ENCODE data around the gene ELAVL3.
"Not testable (repeated sequence)": the region's sequence is repeated elsewhere in the genome, so short reads cannot be mapped to it uniquely, and the experiment has no call there.

ELAVL3 gene

DNA sequence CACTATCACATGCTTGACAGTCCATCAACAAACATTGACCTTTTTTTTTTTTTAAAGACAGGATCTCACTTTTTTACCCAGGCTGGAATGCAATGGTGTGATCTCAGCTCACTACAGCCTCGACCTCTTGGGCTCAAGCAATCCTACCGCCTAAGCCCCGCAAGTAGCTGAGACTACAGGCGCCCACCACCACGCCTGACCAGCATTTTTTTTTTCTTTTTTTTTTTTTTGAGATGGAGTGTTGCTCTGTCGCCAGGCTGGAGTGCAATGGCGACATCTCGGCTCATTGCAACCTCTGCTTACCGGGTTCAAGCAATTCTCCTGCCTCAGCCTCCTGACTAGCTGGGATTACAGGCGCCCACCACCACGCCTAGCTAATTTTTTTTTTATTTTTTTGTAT lies 21.9 kb downstream of the ELAVL3 start:
- DNase-seq (ENCODE audit: low read depth) = not testable (repeated sequence)

DNA sequence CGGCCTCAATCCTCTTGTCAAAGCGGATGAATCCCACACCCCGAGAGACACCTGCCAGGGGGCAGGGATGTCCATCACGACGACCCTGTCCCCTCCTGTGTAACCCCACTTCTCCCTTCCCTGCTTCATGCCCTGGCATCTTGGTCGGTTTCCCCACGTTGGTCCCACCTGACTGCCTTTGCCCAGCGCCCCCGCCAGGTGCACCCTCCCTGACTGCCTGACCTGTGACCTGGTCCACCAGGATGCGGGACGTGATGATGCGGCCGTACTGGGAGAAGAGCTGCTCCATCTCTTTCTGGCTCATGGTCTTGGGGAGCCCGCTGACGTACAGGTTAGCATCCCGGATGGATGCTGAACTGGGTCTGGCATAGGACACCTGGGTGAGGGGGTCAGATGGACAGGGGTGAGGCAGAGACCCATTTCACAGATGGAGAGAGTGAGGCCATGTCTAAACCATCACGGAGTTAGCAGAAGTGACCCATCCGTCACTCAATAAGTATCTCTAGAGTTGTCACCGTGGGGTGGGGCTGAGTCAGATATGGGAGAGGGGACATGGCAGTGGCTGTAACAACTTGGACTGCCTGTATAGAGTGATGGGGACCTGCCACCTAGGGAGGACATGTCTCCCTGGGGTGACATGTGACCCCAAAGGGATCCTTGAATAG lies 22.5 kb downstream of the ELAVL3 start:
- no peak for DNase-seq (ENCODE audit: low read depth)

DNA sequence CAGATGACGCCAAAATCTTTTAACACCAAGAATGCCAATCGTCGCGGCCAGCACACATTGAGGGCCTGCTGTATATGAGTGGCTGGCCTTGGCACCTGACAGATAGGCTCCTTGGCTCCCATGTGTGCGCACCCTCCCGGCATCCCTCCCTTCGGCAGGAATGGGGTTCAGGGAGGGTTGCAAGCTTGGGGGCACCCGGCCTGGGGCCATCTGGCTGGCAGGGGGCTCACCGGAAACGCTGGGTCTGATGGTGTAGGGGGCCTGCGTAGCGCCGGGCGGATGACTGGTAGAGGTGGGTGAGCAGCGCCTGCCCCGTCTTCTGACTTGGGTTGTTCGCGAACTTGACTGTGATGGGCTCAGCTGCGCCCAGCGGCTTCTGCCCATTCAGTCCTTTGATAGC lies 23.0 kb downstream of the ELAVL3 start:
- DNase-seq (ENCODE audit: low read depth) = no peak

DNA sequence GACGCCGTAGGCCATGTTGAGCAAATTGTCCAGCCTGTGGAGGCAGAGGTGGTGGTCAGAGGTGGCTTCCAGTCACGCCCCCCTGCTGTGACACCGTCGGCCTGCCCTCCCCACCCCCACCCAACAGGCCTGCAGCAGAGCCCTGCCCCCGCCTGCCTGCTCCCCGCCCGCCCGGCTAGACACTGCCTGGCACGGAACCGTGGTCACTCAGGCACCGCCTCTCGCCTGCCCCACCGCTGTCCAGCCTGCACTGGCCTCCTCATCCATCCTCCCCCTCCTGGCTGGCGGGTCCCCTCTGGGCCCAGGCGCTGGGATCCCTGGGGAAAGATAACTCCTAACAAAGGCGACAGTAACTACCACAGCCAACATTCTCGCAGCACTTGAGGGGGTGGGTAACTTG lies 23.7 kb downstream of the ELAVL3 start:
- no peak for DNase-seq (ENCODE audit: low read depth)

DNA sequence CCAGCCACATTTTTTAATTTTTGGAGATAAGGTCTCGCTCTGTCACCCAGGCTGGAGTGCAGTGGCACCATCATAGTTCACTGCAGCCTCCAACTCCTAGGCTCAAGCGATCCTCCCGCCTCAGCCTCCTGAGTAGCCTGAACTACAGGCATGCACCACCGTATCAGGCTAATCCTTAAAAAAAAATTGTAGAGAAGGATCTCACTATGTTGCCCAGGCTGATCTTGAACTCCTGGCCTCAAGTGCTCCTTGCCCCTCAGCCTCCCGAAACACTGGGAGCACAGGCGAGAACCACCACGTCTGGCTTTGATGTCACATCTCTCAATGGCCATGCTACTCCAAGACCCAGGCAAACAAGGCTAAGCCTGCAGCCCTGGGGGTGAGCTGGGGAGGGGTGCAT lies 24.2 kb downstream of the ELAVL3 start:
- no peak for DNase-seq (ENCODE audit: low read depth)

DNA sequence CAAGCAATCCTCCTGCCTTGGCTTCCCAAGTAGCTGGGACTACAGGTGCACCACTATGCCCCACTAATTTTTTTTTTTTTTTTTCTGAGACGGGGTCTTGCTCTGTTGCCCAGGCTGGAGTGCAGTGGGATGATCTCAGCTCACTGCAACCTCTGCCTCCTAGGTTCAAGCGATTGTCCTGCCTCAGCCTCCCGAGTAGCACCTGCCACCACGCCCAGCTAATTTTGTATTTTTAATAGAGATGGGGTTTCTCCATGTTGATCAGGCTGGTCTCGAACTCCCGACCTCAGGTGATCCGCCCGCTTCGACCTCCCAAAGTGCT lies 25.7 kb downstream of the ELAVL3 start:
- not testable (repeated sequence) for DNase-seq (ENCODE audit: low read depth)

DNA sequence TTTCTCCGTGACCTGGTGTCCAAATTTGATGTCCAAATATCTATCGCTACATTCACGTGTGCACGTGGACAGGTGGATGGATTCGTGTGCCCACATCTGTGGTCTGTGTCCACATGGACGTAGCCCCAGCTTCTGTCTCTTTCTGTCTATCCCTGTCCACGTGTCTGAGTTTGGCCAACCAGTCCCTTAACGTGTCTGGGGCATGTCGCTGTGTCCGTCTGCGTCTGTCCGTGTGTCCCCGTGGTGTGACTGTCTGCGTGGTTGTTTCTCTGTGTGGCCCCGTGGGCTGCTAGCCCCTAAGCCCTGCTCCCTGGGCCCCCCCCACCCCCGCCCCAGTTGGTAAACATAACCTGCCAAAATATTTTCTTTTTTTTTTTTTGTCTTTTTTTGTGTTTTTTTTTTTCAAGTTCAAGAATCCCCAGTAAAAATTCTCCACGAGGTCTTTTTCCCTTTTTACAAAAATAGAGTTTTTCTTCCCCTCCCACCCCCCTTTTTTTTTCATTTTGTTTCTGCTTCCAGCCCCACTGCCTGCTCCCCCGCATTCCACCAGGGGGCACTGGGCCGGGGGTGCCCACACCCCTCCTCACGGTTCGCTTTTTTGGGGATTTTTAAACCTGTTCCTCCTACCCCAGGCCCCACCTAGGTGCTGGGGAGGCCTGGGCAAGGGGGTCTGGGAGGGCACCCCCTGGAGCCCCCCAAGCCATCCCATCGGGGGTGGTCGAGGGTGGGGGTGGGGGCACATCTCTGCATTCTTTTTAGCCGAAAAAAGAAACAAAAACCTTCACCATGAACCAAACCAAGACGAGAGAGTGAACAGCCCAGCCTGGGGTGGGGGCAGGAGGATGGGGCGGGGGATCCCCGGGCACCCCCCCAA lies 27.1 kb downstream of the ELAVL3 start:
- no peak for DNase-seq (ENCODE audit: low read depth)

DNA sequence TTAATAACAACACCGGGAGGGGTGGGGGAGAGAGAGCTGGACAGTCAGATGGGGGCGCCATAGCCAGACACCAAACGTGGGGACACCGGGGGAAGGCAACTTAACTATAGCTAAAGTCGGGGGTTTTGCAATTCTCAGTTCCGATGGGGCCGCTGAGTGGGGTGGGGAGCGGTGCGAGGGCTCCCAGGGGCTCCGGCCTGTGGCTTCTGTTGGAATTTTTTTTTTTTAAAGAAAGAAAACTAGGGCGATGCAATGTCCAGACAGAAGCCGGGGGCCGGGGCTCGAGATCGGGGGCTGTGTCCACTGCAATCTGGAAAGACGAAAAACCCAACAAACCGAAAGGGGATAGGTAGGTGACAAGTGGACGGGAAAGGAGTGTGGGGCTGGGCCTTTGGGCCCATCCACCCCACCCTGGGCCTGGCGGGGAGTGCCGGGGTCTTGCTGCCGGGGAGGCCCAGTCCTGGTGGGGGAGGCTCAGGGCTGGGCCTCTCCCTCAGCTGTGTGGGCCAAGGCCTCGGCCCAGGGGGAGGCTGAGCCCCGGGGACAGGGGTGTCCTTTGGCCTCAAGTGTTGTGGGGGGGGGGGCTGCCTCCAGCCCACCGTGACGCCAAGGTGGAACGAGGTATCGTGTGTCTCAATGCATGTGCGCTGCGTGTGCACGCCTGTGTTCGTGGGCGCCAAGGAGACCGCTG lies 28.1 kb downstream of the ELAVL3 start:
- no peak for DNase-seq (ENCODE audit: low read depth)

DNA sequence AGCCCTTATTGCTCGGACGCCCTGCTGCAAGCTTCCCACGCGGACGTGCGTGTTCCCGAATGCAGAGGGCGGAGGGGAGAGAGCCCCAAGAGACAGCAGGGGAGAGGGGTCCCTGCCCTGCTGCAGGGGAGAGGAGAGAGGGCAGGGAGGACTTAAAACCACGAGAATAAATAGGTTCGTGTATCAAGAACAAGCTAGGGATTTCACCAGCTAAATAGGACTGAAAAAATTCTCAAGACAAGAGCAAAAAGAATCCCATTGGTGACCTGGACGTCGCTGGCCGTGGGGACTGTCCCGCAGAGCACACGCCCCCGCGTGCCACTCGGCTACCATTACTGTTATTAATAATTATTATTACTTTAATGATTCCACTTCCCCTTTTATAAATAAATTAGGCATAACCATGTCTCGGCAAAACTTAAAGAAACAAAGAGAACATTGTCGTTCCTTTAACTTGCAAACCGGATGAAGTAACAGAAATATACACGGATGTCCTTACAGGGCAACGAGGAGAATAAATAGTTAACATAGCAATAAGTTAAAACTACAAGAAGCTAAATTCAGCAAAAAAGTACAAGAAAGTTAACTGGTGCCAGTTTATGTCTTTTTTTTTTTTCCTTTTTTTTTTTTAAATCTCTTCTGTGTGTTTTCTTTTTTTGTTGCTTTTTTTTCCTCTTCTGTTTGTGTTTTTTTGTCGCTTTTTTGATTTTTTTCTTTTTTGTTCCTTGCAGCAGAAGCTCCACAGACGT lies 28.8 kb downstream of the ELAVL3 start:
- DNase-seq (ENCODE audit: low read depth) = no peak

DNA sequence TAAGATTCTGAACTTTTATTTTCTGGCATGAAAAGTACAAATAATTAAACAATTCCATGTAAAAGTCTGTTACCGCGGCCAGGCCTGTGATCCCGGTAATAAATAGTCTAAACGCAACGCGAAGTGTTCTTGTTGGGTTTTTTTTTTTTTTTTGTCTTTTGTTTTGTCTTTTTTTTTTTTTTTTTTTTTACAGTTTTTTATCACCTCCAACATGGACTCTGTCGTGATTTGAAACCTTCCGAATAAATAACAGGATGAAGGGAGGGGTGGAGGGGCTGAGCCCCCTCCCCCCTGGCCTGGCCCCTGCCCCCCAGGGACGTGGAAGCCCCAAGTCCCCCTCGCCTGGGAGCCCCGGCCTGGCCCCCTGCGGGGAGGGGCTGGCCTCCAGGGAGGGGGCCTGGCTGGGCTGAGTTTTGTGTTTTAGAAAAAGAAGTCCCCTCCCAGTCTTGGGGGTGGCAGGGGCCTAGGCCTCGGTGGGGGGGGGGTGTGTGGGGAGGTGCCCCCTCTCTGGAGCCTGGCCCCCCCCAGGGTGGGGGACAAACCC lies 29.4 kb downstream of the ELAVL3 start:
- no peak for DNase-seq (ENCODE audit: low read depth)

DNA sequence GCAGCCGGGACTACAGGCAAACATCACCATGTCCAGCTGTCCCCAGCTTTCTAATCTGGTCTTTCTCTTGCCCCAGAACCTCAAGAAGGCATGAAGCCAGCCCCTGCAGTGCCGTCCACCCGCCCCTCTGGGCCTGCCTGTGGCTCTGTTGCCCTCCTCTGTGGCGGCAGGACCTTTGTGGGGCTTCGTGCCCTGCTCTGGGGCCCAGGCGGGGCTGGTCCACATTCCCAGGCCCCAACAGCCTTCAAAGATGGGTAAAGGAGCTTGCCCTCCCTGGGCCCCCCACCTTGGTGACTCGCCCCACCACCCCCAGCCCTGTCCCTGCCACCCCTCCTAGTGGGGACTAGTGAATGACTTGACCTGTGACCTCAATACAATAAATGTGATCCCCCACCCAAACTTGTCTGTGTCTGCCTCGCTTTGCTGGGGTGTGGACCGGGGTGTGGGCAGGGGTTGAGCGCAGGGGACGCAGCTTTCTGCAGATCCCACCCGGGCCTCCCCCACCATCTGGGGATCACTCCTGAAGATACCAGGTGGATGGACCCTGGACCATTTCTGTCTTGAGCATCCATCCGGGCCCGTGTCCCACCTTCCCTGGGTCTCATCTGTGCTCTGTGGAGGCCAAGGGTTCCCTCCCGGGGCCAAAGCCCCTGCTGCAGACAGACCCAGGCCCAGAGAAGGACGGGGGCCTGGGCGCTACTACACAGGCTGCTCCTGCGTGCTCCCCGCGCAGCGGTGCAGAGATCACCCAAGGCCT lies 30.1 kb downstream of the ELAVL3 start:
- no peak for DNase-seq (ENCODE audit: low read depth)

DNA sequence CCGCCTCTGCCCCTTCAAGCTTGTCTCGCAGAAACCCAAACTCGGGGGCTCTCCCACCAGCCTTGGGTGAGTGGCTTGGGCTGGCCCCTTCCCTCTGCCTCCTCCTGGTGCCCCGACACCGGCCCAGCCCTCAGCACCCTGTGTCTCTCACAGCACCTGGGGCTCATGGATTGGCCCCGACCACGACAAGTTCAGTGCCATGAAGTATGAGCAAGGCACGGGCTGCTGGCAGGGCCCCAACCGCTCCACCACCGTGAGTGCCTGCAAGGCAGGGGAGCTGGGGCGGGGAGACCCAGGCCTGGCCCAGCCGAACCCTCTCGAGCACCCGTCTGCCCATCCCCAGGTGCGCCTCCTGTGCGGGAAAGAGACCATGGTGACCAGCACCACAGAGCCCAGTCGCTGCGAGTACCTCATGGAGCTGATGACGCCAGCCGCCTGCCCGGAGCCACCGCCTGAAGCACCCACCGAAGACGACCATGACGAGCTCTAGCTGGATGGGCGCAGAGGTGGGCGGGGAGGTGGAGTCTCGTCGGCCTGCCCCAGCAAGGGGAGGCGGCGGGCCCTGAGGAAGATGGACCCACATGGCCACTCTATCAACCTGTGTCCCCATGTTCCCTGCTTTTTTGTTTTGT lies 31.8 kb downstream of the ELAVL3 start:
- DNase-seq (ENCODE audit: low read depth) = no peak

DNA sequence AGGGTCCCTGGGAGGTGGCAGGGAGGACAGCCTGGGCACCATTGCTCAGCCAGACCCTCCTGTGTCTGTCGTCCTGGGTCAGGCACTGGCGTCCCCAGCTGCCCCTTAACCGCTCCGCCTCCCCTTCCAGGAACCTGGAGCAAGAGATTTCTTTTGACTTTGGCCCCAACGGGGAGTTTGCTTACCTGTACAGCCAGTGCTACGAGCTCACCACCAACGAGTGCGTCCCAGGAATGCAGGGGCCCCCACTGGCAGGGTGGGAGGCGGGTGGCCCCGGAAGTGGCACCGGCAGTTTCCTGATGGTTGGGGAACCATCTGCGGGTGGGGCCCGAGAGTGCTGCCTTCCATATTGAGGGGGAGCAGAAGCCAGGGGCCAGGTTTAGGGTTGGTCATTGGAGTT lies 32.4 kb downstream of the ELAVL3 start:
- no peak for DNase-seq (ENCODE audit: low read depth)

DNA sequence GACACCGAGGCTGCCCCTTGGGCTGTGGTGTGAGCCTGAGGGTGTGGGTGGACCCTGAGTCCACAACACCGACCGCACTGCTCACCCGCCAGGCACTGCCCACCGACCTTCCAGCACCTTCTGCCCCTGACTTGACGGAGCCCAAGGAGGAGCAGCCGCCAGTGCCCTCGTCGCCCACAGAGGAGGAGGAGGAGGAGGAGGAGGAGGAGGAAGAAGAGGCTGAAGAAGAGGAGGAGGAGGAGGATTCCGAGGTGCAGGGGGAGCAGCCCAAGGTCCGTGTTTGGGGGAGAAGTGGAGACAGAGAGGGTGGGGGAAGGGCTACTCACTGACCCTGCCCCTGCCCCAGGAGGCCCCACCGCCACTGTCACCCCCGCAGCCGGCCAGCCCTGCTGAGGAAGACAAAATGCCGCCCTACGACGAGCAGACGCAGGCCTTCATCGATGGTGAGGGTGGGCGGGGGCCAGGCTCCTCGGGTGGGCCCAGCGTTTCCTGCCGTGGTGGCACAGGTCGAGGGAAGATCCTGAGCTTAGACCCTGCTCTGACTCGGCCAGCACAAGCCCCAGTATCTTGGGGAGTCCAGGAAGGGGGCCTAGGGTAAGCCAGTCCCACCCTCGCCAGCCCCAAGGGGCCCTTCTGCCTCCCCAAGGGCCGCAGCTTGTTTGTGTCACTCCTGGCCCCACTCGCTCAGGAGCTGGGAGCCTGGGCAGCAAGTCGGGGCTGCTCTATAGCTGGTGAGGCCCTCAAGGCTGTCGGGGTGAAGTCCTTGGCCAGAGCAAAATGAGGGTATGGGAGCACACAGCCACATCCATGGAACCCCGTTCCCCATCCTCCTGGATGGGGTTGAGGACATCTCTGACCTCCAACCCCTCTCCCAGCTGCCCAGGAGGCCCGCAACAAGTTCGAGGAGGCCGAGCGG lies 33.2 kb downstream of the ELAVL3 start:
- DNase-seq (ENCODE audit: low read depth) = no peak

DNA sequence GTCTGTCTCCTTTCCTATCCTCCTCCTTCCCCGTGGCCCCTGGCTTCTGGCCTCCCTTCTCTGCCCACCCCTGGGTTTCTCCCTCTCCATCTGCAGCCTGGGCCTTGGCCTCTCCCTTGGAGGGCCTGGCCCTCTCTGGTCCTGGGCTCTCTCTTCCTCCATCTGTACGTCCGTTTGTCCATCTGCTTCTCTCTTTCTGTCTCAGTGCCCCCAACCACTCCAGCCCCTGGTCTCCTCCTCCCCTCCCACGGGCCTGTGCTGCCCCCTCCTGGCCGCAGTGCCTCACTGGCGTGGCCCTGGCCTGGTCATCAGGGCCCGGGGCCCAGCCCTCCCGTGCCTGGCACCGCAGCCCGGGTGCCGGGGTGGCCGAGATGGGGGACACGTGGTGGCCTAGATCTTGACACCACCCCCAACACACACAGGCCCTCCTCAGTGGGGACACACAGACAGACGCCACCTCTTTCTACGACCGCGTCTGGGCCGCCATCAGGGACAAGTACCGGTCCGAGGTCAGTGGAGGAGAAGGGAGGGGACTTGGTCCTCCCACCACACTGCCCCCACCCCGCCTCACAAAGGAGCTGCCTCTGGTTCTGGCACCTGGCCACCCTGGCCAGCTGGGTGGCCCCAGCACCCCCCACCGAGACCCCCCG lies 34.1 kb downstream of the ELAVL3 start:
- DNase-seq (ENCODE audit: low read depth) = no peak

DNA sequence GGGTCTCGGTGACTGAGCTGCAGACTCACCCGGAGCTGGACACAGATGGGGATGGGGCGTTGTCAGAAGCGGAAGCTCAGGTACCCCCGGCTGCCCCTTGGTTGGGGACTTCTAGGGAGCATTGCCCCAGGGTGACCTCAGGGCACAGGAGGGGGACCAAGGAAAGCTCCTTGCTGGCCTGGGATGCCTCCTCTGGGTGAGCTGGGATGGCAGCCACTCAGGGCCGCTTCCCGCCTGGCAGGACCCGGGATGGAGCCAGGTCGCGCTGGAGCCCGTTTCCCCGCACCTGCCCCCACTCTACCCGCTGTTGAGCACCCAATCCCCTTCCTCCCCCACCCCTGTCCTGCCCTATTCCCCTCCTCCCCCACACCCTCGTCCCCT lies 34.6 kb downstream of the ELAVL3 start:
- DNase-seq (ENCODE audit: low read depth) = no peak

DNA sequence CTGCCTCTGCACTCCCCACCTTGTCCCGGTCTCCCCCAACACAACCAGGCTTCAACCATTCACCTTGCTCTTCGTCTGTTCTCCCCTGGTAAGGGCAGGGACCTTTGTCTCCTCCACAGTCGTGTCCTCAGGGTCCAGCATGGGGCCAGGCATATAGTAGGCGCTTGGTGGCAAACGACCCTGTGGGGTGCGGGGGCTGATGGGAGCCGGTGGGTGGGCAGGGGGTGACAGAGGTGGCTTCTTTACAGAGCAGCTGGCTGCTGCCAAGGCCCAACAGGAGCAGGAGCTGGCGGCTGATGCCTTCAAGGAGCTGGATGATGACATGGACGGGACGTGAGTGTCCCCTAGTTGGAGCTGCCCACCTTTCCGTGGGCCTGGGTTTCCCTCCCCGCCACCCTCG lies 35.7 kb downstream of the ELAVL3 start:
- DNase-seq (ENCODE audit: low read depth) = no peak

DNA sequence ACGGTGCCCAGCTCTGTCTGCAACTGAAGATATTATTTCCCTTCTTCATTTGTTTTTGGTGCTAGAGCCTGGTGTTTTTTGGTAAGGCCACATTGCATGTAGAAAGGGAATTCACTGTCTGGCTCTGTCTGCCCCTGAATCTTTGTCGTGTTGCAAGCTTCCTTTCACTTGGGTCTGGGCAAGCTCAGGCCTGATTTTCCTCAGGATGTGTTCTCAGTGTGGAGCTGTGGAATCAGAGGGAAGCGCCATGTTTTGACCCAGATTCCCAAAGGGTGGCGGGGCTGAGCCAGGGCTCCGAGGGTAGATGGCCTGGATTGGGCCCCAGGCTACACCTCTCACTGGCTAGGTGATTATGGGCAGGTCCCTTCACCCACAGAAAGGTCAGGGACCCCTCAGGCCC lies 36.8 kb downstream of the ELAVL3 start:
- no peak for DNase-seq (ENCODE audit: low read depth)

DNA sequence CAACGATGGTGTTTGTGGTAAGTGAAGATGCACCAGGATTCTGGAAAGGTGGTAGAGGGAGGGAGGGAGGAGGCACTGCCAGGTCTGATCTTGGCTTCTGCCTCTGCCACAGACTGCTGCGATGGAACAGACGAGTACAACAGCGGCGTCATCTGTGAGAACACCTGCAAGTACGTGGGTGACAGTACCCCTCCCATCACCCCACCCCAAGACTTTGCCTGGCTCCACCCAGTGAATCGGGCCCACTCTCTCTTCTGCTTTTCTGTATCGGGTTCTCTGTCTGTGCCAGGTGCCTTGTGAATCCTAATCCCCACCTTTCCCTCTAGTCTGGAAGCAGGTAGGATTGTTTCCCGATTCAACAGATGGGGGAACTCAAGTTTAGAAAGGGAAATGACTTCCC lies 42.9 kb downstream of the ELAVL3 start:
- DNase-seq (ENCODE audit: low read depth) = no peak

Measured in activated gamma-delta T cell treated with anti-CD3 and anti-CD28 coated beads, Interleukin-2, amount 50 U/mL, for 16 hours (primary cell).